NCI-H2196 (cell line): ENCODE data around the gene GALNTL6.

Source experiments
- DNase-seq: peaks from one replicate; lab custom pipeline; 2025; ENCODE audit not compliant: unreplicated experiment; lab: John Stamatoyannopoulos, UW

The GALNTL6 gene

DNA sequence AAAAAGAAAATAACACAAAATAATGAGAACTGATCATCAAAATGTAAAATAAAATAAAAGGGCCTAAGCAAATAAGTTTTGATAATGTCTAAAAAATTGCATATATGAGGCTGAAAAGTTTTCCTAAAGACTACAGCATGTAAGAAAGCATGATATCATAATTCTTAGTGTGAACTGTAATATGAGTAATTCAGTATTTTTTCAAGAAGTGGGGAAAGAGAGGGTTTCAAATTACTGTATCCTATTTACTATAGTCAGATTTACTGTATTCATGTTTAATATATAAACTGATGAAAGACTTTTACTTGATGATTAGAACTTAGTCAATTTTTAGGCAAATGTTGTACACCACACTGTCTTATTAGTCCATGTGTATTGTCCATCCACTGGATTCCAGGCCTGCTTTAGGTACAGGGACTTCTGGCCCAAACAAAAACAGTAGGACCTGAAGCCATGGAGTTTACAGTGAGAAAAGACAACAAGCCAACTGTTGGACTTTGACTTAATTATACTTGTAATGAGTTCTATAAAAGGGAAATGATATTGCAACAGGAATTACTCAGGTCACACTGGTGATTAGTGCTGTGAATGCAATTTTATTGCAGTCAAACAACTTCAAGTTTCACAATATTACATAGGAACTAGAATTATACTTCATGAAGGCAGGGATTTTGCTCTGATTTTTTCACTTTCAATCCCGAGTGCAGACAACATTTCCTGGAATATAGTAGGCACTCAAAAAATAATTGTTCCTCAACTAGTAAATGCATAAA, 837.7 kb downstream of the GALNTL6 start:
- DNase-seq, result no peak

DNA sequence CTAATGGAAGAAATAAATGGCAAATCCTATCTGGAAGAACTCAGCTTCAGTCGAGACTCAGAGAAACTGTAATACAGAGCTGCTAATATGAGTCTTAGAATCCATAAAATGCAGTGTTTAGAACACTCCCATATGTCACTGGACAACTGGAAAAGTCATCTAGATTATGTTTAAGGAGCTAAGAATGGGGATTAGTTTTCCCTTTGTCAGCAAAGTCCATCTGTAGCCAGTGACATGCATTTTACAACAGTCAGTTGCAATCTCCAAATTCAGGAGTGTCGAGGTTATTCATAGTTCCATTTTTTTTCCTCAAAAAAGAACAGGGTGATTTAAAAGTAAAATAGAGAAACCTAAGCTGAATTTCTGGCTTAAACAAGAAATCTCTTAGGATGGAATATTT, 838.8 kb downstream of the GALNTL6 start:
- DNase-seq, result no peak

DNA sequence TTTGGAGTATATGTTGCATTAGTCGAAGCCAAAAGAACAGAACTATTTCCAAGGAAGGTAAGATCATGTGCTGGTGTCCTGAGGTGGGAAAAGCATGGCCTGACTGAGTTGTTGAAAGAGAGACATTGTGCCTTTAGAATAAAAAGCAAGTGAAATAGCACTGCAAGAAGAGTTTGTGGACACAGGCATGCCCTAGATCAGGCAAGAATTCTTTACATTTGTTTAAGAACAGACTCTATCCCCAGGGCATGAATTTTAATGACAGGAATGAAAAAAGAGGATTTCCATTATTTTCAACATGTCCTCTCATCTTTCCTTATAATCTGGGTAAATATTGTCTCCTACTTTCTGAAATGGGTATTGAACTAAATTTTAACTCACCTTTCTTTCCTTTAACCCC, 839.2 kb downstream of the GALNTL6 start:
- no peak for DNase-seq

DNA sequence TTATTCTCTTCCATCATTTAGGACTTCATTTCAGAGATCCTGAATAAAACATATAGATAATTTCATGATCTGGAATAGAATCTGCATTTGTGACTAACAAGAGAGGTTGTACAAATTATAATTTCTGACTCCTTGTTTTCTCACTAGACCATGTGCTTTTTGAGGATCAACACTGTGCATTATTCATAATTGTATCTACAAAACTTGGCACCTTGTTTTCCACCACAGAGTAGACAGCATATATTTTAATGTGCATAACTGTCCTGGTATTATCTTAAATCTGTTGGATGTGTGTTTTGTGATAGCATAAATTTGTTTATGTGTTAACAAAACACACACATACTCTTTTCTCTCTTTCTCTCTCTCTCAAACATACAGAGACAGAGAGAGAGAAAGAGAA, 840.5 kb downstream of the GALNTL6 start:
- no peak for DNase-seq

DNA sequence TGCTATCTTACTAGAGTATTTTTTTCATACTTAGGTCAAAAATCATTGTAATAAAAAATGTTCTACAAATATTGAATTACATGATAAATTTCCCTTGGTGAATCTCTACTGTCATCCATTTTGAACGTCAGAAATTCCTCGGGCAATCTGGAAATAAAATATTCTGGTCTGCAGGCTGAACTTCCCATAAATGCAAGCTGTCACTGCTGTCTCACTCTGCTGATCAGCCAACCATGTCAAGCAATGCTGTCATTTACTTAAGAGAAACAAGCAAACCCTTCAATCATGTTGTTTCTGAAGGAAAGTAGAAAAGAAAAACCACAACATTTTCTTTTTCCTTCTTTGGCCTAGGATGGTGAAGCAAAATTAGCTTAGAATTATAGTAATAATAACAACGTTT, 841.3 kb downstream of the GALNTL6 start:
- DNase-seq, result no peak

DNA sequence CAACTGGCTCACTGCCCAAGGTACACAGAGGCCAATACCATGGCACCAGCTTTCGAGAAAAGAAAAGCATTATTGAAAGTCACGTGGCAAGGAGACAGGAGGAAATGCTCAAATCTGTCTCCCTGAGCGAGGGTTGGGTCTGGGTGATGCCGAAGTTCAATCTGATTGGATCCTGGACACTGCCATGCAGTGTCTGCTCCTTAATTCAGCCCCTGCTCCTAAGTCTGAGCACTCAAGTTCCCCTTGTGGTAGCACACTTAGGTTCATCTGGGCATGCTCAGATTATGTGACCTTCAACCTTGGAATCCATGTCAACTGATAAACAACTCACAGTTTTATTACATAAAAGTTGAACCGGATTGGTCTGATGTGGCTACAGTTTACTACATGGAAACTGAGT, 842.9 kb downstream of the GALNTL6 start:
- no peak for DNase-seq

DNA sequence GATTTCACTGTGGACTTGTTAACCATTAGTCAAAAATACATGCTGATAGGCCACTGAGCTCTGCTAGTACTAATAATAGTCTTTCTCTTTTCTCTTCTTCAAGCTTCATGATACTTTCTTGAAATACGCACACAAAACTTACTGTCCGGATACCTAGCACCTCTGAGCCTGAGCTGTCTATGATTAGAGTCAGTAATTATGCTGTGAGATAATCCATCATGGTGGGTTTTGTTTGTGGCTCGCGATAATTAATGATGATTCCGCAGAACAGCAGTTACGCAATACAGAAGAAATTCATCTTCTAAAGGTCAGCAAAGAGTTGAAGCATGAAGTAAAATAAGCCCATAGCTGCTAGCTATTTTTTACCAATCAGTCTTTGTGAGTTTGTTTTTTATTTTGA, 843.9 kb downstream of the GALNTL6 start:
- DNase-seq, result no peak

DNA sequence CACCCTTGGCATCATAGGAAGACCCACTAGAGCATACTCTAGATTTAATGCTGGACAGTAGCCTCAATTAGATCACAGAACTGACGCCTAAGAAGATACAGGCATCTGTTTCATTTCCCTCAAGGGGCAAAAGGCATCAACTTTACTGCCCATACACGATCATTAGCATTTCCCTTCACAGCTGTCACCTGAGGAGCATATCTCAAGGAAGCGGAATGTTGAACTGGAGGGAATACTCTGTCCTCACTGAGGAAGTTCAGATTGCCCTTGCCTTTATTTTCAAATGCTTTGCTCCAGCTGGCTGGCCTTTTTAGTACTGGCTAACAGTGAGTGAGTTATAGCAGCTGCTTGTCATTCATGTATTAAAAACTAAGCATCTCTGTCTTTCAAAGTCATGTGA, 847.0 kb downstream of the GALNTL6 start:
- no peak for DNase-seq

DNA sequence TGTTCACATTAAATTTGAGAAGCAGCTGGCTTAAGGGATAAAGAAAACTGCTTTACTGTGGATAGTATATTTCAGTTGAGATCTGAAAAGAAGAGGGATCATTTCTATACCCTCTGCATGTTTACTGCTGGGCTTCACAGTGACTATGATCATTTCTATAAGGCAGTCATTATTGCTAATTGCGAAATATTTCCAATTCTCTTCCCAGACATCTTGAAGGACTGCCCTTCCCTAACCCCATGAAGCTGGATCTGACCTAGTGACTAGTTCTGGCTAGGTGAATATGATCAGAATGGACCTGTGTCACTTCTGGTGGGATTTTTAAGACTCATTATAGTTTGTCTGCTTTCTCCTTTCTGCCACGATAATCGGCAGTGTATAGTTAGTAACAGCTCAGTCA, 848.9 kb downstream of the GALNTL6 start:
- no peak for DNase-seq

DNA sequence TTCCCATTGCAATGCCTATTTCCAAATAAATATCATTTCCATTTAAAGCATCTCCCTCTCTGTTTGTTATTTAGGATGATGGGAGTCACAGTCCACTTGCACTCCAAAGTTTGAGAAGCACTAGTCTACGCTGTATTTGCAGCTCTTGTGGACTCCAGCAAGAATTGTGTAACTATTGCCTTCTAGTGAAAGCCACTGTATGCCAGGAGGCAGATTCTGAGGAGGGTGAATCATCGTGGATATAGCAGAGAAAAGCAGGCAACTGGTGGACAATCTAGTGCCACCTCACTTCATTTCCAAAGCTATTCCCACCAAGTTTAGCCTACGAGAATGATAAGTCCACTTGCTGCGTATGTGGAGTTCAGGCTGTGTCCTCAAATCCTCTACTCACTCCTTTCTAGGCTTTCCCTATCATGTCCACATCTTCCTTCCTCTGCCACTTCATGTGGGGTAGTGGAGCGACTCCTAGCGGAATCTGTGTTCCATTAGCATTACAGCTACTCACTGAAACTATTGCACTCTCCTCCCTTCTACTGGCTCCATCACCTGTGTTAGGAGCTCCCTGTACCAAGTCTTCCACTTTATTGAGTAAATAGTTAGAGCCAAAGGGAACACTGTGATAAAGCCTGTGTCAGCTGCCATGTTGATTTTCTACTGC, 853.6 kb downstream of the GALNTL6 start:
- no peak for DNase-seq

DNA sequence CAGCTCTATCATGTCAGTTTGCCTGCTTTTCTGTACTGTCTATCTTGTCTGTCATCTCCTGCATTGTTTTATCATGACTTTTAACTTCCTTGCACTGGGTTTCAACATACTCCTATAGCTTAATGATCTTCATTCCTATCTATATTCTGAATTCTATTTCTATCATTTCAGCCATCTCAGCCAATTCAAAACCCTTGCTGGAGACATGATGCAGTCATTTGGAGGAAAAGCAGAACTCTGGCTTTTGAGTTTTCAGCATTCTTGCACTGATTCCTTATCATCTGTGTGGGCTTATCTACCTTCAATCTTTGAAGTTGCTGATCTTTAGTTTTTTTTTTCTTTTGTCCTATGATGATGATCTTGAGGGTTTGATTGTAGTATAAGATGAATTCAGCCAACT, 861.6 kb downstream of the GALNTL6 start:
- no peak for DNase-seq

DNA sequence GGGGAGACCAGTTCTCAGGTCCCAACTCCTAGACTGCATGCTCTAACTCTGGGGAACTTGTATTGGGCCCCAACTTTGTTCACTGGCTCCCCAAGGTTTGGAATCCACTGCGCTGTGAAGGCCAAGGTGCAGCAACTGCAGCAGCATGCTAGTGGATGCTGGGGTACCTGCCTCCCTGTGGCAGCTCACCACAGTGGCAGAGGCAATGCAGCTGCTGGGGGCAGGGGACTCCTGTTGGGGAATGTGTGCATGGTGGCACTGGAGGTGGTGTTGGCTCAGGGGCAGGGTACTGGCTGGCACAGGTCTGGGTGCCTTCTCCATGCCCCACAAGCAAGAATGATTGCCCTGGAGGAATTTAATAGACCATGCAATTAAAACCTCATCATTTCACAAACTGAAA, 862.0 kb downstream of the GALNTL6 start:
- DNase-seq, result no peak

DNA sequence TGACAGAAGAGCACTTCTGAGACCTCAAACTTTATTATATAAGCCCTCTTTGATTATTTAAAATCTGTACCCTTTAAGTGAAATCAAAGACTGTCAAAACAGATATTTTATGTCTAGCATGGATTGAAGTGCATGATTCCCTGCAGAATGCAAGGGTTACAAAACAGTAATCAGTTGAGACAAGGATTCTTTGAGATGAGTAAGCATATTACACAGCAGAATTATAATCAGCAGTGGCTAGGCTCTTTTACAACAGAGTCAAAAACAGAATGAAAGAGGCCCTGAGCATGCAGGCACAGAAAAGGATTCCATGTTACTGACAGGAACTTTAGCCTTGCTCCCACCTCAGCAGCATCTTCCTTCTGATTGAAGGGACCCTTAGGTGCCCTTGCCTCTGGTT, 867.5 kb downstream of the GALNTL6 start:
- DNase-seq, result no peak

DNA sequence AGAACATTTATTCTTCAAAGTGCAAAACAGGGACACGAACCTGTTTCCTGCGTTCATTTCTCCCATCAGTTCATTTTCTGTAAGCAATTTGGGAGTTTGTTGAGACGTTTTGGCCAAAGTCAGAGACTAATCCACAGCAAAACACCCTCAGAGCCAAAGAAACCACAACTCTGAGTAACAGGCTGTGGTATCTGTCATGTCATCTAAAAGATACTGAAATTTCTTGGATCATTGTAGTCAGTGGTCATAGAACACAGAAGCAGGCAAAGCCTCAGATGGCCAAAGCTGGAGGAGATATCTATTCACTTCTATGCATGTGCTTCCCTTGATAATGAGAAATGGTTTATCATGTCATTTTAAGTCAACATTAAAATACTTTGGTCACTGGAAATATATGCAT, 869.8 kb downstream of the GALNTL6 start:
- DNase-seq, result no peak

DNA sequence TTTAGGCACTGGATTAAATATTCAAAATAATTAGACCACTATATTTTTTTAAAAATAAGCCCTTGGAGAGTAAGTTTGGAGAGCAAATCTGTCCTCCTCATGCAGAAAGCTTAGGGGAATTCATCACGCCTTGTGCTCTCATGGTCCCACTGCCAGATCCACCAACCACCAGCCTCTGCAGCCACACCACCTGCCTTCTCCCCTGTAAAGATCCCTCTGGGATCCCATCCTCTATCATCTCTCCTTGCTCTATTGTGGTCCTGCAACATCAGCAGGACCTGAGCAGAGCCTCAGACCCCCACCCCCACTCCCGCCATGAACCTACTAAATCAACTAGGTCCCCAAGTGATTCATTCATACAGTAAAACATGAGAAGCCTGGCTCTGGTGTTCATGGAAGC, 872.8 kb downstream of the GALNTL6 start:
- DNase-seq, result no peak

DNA sequence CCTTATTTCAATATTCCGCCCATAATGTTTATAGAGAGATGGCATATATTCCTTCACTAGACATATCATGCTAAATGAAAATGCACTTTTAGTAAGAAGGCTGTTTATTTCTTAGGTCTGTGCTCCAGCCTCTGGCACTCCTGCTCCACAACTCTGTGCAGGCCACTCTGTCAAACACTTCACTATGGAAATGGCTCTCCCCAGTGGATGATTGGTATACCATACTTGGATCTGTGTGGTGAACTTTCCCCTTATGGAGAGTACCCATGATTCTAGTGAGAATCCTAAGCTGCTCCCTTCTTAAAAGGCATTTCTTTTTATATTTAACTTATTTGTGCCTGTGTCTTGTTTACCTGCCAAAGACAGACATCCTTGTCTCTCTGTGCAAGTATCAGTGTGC, 875.3 kb downstream of the GALNTL6 start:
- DNase-seq, result no peak

DNA sequence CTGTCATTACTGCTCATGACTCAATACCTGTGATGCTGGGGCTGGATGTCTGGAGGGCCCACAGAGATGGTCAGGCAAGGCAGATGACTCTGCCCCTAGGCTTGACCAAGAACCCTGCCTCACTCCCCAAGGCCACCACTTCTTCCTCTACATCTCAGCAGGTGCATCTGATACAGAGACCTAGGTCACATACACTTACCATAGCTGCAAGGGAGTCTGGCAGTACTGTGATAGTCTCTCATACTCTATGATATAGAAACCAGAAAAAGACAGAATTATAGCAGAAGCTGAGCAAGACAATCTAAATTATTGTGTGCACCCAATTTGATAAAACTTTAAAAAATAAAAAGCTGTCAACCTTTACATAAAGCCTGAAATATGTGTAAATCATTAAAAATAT, 878.3 kb downstream of the GALNTL6 start:
- no peak for DNase-seq

DNA sequence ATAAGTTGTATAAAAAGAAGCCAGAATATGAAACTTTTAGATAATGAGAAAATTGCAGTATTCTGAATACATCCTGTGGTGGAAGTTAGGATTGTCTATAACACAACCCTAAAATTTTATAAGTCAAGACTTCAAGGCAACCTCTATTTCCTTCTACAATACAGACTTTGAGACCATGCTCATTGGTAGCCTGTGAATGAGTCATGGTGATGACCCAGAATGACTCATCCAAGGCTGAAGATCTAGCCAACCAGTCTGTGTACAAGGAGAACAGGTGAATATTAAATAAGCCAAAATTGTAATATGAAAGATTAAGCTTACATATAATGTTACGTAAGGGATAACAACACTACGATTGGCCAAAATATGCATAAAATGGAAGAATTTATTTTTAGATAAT, 879.5 kb downstream of the GALNTL6 start:
- DNase-seq, result no peak

DNA sequence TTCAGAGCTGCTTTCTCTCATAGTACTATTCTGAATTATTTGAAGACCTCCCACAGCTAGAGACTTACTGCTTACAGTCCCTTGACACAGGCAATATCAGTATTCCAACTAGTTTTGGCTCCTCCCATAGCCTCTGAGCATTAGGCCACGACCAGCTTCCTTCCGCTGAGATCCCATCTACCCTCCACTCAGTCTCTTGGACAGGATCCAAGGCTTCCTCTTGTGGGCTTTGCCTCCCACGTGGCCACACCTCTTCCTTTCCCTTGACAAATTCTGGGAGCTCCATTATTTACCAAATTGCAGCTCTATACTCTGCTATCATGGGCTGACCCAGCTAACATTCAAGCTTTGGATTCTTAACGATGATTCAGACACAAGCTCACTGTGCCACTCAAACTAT, 885.1 kb downstream of the GALNTL6 start:
- no peak for DNase-seq

DNA sequence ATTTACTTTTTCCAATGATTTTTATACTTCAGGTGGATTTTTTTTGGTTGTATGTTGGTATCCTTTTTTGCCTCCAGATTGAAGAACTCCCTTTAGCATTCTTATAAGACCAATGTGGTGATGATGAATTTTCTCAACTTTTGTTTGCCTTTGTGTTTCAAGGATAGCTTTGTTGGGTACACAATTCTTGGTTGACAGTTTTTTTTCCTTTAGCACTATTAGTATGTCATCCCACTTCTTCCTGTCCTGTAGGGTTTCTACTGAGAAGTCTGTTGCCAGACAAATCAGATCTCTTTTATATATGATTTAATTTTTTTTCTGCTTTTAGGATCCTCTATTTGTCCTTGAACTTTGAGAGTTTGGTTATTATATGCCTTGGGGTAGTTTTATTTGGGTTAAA, 892.4 kb downstream of the GALNTL6 start:
- DNase-seq, result no peak

DNA sequence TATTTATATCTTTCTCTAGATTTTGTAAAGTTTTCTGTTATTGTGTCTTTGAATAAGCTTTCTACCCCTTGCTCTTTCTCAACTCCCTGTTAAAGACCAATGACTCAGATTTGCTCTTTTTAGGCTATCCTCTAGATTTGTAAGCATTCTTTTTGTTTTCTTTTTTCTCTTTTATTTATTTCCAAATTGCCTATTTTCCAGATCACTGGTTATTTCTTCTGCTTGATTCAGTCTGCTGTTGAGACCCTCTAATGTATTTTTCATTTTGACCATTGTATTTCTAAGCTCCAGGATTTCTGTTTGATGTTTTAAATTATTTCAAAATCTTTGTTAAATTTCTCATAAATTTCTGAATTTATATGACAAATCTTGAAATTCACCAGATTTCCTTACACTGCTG, 892.8 kb downstream of the GALNTL6 start:
- DNase-seq, result no peak

DNA sequence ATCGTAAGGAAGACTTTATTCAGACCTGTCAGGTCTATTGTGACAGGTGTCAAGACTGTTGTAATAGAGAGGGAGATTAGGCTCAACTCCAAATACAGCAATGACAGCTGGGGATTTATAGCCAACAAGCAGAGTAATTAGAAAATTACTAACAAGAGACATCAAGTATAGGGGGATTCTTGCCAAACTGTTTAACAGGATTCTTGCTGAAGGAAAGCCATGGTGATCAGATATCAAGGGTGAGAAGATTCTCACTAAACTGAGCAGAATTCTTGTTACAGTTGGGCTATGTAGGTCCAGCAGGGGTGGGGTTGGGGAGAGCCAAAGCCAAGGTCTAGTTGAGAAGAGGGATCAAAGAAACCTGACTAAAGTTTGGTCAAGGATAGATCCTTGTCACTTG, 894.4 kb downstream of the GALNTL6 start:
- no peak for DNase-seq

DNA sequence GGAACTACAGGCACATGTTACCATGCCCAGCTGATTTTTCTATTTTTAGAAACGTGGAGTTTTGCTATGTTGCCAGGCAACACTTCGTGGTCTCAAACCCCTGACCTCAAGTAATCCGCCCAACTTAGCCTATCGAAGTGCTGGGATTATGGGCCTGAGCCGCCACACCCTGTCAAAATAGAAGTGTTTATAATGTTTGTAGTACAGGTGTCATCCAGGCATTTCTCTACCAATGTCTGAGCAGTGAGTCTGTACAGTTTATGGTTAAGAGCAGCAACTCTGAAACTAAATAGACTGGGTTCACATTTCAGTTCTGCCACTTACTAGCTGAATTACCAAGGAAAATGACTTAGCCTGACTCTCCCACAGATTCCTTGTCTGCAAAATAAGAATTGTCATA, 895.0 kb downstream of the GALNTL6 start:
- no peak for DNase-seq
